ENCODE measurements around the gene TMEM42. TPM values are rescaled to one million over a fixed set of nuclear protein-coding genes. Genes with fewer than 3 reads are reported as not detected.

Gene TMEM42
- total and polyA plus RNA-seq, 2 of the 8 experiments (the other 6 are each of a cell fraction or from before 2014, with no cell fraction given) = 11.2 to 41.4 TPM

DNA sequence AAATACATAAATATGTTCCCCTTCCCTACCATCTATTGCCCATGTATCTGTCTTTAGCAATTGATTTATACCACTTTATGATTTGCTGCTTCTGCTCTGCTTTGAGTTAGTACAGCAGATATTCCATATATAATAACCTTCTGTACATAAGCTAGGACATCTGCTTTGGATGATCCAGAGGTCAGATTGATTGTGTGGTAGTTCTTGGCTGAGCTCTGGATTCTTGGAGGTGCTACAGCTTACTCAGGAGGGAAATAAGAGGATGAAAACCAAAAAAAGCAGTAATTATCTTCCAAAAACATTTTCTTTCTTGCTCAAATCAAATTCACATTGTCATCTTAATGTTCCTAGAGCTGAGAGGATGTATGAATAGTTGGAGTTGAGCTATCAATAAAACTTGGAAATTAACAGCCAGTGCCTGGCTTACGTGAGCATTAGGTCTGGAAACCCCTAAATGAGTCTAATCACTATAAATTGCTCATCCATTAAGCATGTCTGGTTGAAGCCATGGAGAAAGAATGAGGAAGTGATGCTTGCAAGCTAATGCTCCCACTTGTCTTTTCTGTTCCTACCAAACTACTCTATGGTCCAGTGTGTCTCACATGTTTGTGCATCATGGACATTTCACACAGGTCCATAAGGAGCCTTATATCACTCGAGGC lies 36.3 kb upstream of the TMEM42 start:
- no peak overlapping the region for H2BK5ac ChIP-seq (ENCODE audit: low read depth, low read length)
- FAIRE-seq = no peak
- DNase-seq (ENCODE audit: low read depth in 1 of 2, low spot score in 2 of 2) = no peak
- no peak overlapping the region for H2AFZ ChIP-seq (ENCODE audit: low read length)
- H3K79me2 ChIP-seq (ENCODE audit: control insufficient read depth in 1 of 2, insufficient read depth in 2 of 2, low read length in 2 of 2) = no peaks in the 10 kb centered on the region
- no peak overlapping the region for H3K56ac ChIP-seq (replicated peaks; ENCODE audit: insufficient read length, low read depth, low read length)
- H2BK12ac ChIP-seq (ENCODE audit: low read depth, low read length) = no peak overlapping the region
- H2BK15ac ChIP-seq (ENCODE audit: low read length) = no peak overlapping the region
- H3K27me3 ChIP-seq (replicated peaks in 1 of 4; ENCODE audit: control insufficient read depth in 3 of 4, extremely low read depth in 1 of 4, insufficient read depth in 3 of 4, low read length in 3 of 4) = no peaks in the 10 kb centered on the region
- H3K27ac ChIP-seq (ENCODE audit: low read depth, low read length) = no peak overlapping the region
- peaks cover 0 to 22% of the 10 kb centered on the region in 2 experiments; a peak in 1 of 4 replicates for H3K9me3 ChIP-seq (ENCODE audit: insufficient read depth in 2 of 2, low read depth in 1 of 2, low read length in 1 of 2)
- H3K4me2 ChIP-seq (ENCODE audit: insufficient read depth in 1 of 2, low read depth in 2 of 2, low read length in 2 of 2) = no peak overlapping the region
- no peaks in the 10 kb centered on the region for H3K4me1 ChIP-seq (replicated peaks in 1 of 4; ENCODE audit: control insufficient read depth in 3 of 4, insufficient read depth in 4 of 4, low read length in 3 of 4)
- 90% methylated on average over 2 of the region's 2 CpGs; no CpG with 5 or more reads in 1 of the 2 experiments for WGBS, 2 experiments (ENCODE audit: extremely low coverage in 1 of 2, insufficient coverage in 1 of 2, insufficient read length in 1 of 2, insufficient replicate concordance in 2 of 2, low coverage in 1 of 2, low lambda C conversion rate in 2 of 2, missing lambda C conversion rate in 1 of 2)
- H3K18ac ChIP-seq (ENCODE audit: extremely low read depth, low read length) = no peak overlapping the region
- H4K8ac ChIP-seq (ENCODE audit: extremely low read depth, insufficient read depth, low read length) = no peak overlapping the region
- peaks cover 7 to 50% (median 20%) of the 10 kb centered on the region in 4 experiments for H3K36me3 ChIP-seq (ENCODE audit: control insufficient read depth in 2 of 4, insufficient read depth in 4 of 4, low read length in 3 of 4)
- peaks cover 0 to 2% of the 10 kb centered on the region in 2 experiments for H4K20me1 ChIP-seq (replicated peaks in 1 of 2; ENCODE audit: control insufficient read depth in 1 of 2, insufficient read depth in 2 of 2, low read length in 2 of 2)
- H2BK120ac ChIP-seq (replicated peaks; ENCODE audit: low read depth, low read length) = no peak overlapping the region
- H3K79me1 ChIP-seq (ENCODE audit: low read depth, low read length) = no peaks in the 10 kb centered on the region
- H3K14ac ChIP-seq (ENCODE audit: insufficient read length) = no peak overlapping the region
- H3K23ac ChIP-seq (ENCODE audit: insufficient read length) = no peak overlapping the region
- H3K23me2 ChIP-seq (ENCODE audit: low read depth, low read length) = no peaks in the 10 kb centered on the region
- ChIA-PET POLR2A (ENCODE audit: partially characterized antibody) (no interaction called here), CTCF (ENCODE audit: partially characterized antibody) (interaction anchor here (0.6 to 1.2 kb wide), 5 partner anchors 19 to 420 kb away, joined by 3 read pairs; no protein-coding TSS in a partner anchor)
- no peak overlapping the region for H2AK5ac ChIP-seq (ENCODE audit: low read depth, low read length)
- no peak overlapping the region for H3K9ac ChIP-seq (replicated peaks in 1 of 4; ENCODE audit: extremely low read depth in 1 of 4, low read depth in 3 of 4, low read length in 3 of 4)
- no peak overlapping the region for H4K5ac ChIP-seq (ENCODE audit: insufficient read length, low read depth, low read length)
- TF ChIP-seq CHD2 (IDR thresholded peaks at IDR 0.05; ENCODE audit: low read length) (no peak), SAP30 (IDR thresholded peaks at IDR 0.05; ENCODE audit: insufficient read depth, insufficient replicate concordance, low read length) (no peak), NANOG (IDR thresholded peaks at IDR 0.05; ENCODE audit: insufficient read depth, low read depth, low read length, poor library complexity, severe bottlenecking) (no peak), BCL11A (IDR thresholded peaks at IDR 0.05; ENCODE audit: low read depth in 2 of 2, low read length in 2 of 2) (no peak), JUN (IDR thresholded peaks at IDR 0.05; ENCODE audit: low read depth, low read length) (no peak), ASH2L (IDR thresholded peaks at IDR 0.05; ENCODE audit: low read length) (no peak), RFX5 (IDR thresholded peaks at IDR 0.05; ENCODE audit: borderline replicate concordance, low read depth, low read length) (no peak), EGR1 (IDR thresholded peaks at IDR 0.05; ENCODE audit: borderline replicate concordance, low read depth, low read length) (no peak)
- no peak overlapping the region for H3K4ac ChIP-seq (replicated peaks; ENCODE audit: insufficient read length, low read depth, low read length)
- no peak overlapping the region for H3K4me3 ChIP-seq (ENCODE audit: extremely low read depth in 1 of 4, insufficient read depth in 2 of 4, low read depth in 3 of 4, low read length in 4 of 4)
- no peak overlapping the region for H4K91ac ChIP-seq (replicated peaks; ENCODE audit: insufficient read length, low read length)
- H2BK20ac ChIP-seq (ENCODE audit: low read length) = no peak overlapping the region

All from H1 (cell line).